Liver (tissue), 9 donors: ENCODE results near the gene FADS2. TPM values are rescaled to one million over a fixed set of nuclear protein-coding genes. Genes with fewer than 3 reads are reported as not detected.

ENCODE experiments used
- DNase-seq: peaks from one replicate; pipeline ENCODE4 v3.0.0-alpha.2; 2017; ENCODE audit warnings: low spot score
- H3K27ac ChIP-seq, 2 donors: one replicate each; pipeline ENCODE4 v1.7.0; 2013; ENCODE audit warnings: inconsistent platforms in 2 of 2, low read length in 2 of 2, control low read depth in 1 of 2, low read depth in 1 of 2, mild to moderate bottlenecking in 1 of 2
- H3K27me3 ChIP-seq, 4 donors: one replicate each; pipeline versions ENCODE4 v1.6.1 to v1.7.0; 2013; ENCODE audit warnings: low read length in 3 of 4, inconsistent platforms in 1 of 4, mild to moderate bottlenecking in 1 of 4, moderate library complexity in 1 of 4; ENCODE audit not compliant: control insufficient read depth in 4 of 4, insufficient read depth in 4 of 4
- H3K36me3 ChIP-seq, 4 donors: one replicate each; pipeline versions ENCODE4 v1.6.1 to v1.7.0; 2013; ENCODE audit warnings: low read length in 3 of 4, mild to moderate bottlenecking in 3 of 4, low read depth in 1 of 4, moderate library complexity in 1 of 4; ENCODE audit not compliant: control insufficient read depth in 4 of 4, insufficient read depth in 3 of 4
- H3K4me1 ChIP-seq, 4 donors: one replicate each; pipeline versions ENCODE4 v1.6.1 to v1.7.0; 2013; ENCODE audit warnings: low read length in 3 of 4, mild to moderate bottlenecking in 3 of 4, moderate library complexity in 1 of 4; ENCODE audit not compliant: control insufficient read depth in 4 of 4, insufficient read depth in 4 of 4
- H3K4me3 ChIP-seq, 3 donors: one replicate each; pipeline versions ENCODE4 v1.6.1 to v1.7.0; 2013; ENCODE audit warnings: low read length in 3 of 3, control low read depth in 1 of 3, low read depth in 1 of 3, mild to moderate bottlenecking in 1 of 3
- H3K9ac ChIP-seq, 2 donors: one replicate each; pipeline ENCODE4 v1.7.0; 2013; ENCODE audit warnings: low read length in 2 of 2, mild to moderate bottlenecking in 2 of 2, moderate library complexity in 2 of 2, control low read depth in 1 of 2, low read depth in 1 of 2
- H3K9me3 ChIP-seq, 4 donors: one replicate each; pipeline versions ENCODE4 v1.6.1 to v1.7.0; 2013; ENCODE audit warnings: low read length in 3 of 4; ENCODE audit not compliant: control insufficient read depth in 4 of 4
- EGR1 ChIP-seq, 2 donors: IDR thresholded peaks; 2 replicates each; pipeline ENCODE4 v1.6.1; 2016 to 2018; ENCODE audit warnings: antibody characterized with exemption in 2 of 2, low read depth in 2 of 2
- FOXA1 ChIP-seq: IDR thresholded peaks from 2 replicates; pipeline ENCODE4 v1.6.1; 2016; ENCODE audit warnings: antibody characterized with exemption
- FOXA2 ChIP-seq: IDR thresholded peaks from 2 replicates; pipeline ENCODE4 v1.6.1; 2016; ENCODE audit warnings: antibody characterized with exemption
- GABPA ChIP-seq, 2 donors: IDR thresholded peaks in 1 of 2; conservative IDR thresholded peaks in 1 of 2; 2 replicates each; pipeline ENCODE4 v1.6.1; 2016; ENCODE audit warnings: antibody characterized with exemption in 2 of 2, mild to moderate bottlenecking in 1 of 2, moderate library complexity in 1 of 2
- HNF4G ChIP-seq: IDR thresholded peaks from 2 replicates; pipeline ENCODE4 v1.6.1; 2016; ENCODE audit warnings: antibody characterized with exemption
- JUND ChIP-seq, 2 donors: IDR thresholded peaks; 2 replicates each; pipeline ENCODE4 v1.6.1; 2016; ENCODE audit warnings: antibody characterized with exemption in 2 of 2
- MAX ChIP-seq: IDR thresholded peaks from 2 replicates; pipeline ENCODE4 v1.6.1; 2016; ENCODE audit warnings: antibody characterized with exemption
- NR2F2 ChIP-seq: IDR thresholded peaks from 2 replicates; pipeline ENCODE4 v1.6.1; 2016; ENCODE audit warnings: antibody characterized with exemption
- RAD21 ChIP-seq, 2 donors: IDR thresholded peaks; 2 replicates each; pipeline ENCODE4 v1.6.1; 2016; ENCODE audit warnings: antibody characterized with exemption in 2 of 2, mild to moderate bottlenecking in 2 of 2
- RXRA ChIP-seq, 2 donors: IDR thresholded peaks; 2 replicates each; pipeline ENCODE4 v1.6.1; 2017 to 2018; ENCODE audit warnings: antibody characterized with exemption in 2 of 2, mild to moderate bottlenecking in 1 of 2
- SP1 ChIP-seq: IDR thresholded peaks from 2 replicates; pipeline ENCODE4 v1.6.1; 2018; ENCODE audit warnings: antibody characterized with exemption, mild to moderate bottlenecking
- TAF1 ChIP-seq: conservative IDR thresholded peaks from 2 replicates; pipeline ENCODE4 v1.6.1; 2016; ENCODE audit warnings: antibody characterized with exemption, mild to moderate bottlenecking
- YY1 ChIP-seq: IDR thresholded peaks from 2 replicates; pipeline ENCODE4 v1.6.1; 2016; ENCODE audit warnings: antibody characterized with exemption, mild to moderate bottlenecking
- ZBTB33 ChIP-seq: IDR thresholded peaks from 2 replicates; pipeline ENCODE4 v1.6.1; 2016; ENCODE audit warnings: antibody characterized with exemption
- WGBS: extraction: QIAGEN DNeasy Blood & Tissue Kit; methylation state at CpG from one replicate; pipeline ENCODE4 v1.1.7; 2013; 5-methylcytosine and 5-hydroxymethylcytosine counted together
- polyA plus RNA-seq, 2 donors: library from polyadenylated mRNA; stranded (reverse) in 1 of 2; unstranded in 1 of 2; fragments of 200-250 nt in 1 of 2; fragments of >200 nt in 1 of 2; fragmentation: Nextera tagmentation in 1 of 2; extraction: Ambion mirVana in 1 of 2; gene quantifications; one replicate each; pipeline versions ENCODE4 v1.2.1 to v1.2.3, GENCODE V29; 2013 to 2015
- total RNA-seq, 2 donors: library from RNA; depleted of rRNA; stranded (reverse); fragments of >200 nt; gene quantifications; one replicate each; pipeline ENCODE4 v1.2.3, GENCODE V29; 2014
- TF ChIP-seq, protein P1 (sequence below): IDR thresholded peaks from 2 replicates; pipeline ENCODE4 v1.6.1; 2016; ENCODE audit warnings: antibody characterized with exemption
- TF ChIP-seq, protein P2 (sequence below): fragments of 150-350 bp; IDR thresholded peaks from 2 replicates; pipeline ENCODE4 v1.5.1; 2017; ENCODE audit warnings: improper control_type of control experiment, low read depth, low read length; ENCODE audit not compliant: missing input control
- donor health status: healthy.
- donor health status: healthy.
- donor health status: healthy.
- donor health status: healthy.
- donor health status: healthy.

The FADS2 gene
- total and polyA plus RNA-seq, 4 donors = 2.8 to 281 (median 84.9) TPM

DNA sequence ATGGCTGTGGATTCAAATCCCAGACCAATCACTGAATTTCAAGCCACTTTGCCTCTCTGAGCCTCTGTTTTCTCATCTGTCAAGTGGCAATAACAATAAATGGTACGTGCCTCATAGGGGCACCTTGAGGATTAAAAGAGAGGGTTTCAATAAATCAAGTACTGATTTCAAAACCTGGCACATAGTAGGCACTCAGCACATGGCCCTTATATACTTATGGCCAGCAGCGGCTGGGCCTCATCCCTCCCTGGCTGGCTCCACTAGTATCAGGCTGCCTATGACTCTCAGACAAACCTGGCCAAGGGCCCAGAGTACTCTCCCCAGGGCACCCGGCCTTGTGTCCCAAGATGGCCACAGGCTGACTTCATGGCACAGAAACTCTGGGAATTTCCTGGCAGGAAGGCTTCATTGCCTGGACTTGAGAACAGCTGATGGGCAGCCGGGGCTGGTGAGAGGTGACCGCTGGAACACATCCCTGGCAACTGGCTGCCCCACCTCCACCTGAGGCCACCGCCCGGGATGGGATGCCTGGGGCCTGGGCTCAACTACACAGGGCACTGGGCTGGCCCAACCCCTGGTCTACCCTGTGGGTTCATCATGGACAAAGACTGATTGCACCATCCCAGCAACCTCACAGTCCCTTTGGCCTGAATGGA is 59.9 kb downstream of the FADS2 start:
- no peaks in the 10 kb centered on the region for H3K27me3 ChIP-seq
- no peak overlapping the region for H3K9ac ChIP-seq
- no peak overlapping the region for H3K27ac ChIP-seq
- H3K4me3 ChIP-seq = no peak overlapping the region
- no peaks in the 10 kb centered on the region for H3K36me3 ChIP-seq
- WGBS = 79% methylated on average over 7 of the region's 7 CpGs
- peaks cover 3 to 12% (median 11%) of the 10 kb centered on the region in 4 donors for H3K4me1 ChIP-seq
- H3K9me3 ChIP-seq = no peaks in the 10 kb centered on the region
- DNase-seq = no peak
- TF ChIP-seq RXRA (IDR thresholded peaks at IDR 0.05) = no peak
- TF ChIP-seq EGR1 (IDR thresholded peaks at IDR 0.05; ENCODE audit: low read depth in 2 of 2) = no peak
- TF ChIP-seq FOXA1 = no peak
- no peak for TF ChIP-seq NR2F2
- TF ChIP-seq JUND (IDR thresholded peaks at IDR 0.05) = no peak
- TF ChIP-seq ZBTB33 = no peak
- no peak for TF ChIP-seq FOXA2
- TF ChIP-seq RAD21 (IDR thresholded peaks at IDR 0.05) = no peak

DNA sequence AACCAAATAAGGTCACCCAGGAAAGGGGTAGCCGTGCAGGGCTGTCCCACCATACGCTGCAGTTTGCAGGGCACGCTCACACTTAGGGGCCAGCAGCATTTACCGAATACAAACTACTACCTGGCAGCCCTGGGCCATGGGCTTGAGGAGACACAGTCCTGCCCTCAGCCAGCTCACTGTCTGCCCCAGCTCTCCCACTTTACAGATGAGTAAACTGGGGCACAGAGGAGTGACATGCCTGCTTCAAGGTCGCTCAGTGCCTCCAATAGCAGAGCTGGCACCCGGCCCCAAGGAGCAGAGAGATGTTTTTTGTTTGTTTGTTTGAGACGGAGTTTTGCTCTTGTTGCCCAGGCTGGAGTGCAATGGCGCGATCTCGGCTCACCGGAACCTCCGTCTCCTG is 60.5 kb downstream of the FADS2 start:
- Histone ChIP-seq H3K27me3 (no peaks in the 10 kb centered on the region), H3K4me1 (peaks cover 3 to 12% (median 11%) of the 10 kb centered on the region in 4 donors), H3K9ac (no peak overlapping the region), H3K4me3 (no peak overlapping the region), H3K27ac (no peak overlapping the region), H3K36me3 (no peaks in the 10 kb centered on the region), H3K9me3 (no peaks in the 10 kb centered on the region)
- DNase-seq = no peak
- 91% methylated on average over 12 of the region's 12 CpGs for WGBS
- no peak for TF ChIP-seq YY1
- TF ChIP-seq TAF1 = no peak
- no peak for TF ChIP-seq NR2F2
- no peak for TF ChIP-seq JUND (IDR thresholded peaks at IDR 0.05)
- no peak for TF ChIP-seq ZBTB33
- TF ChIP-seq GABPA (IDR thresholded peaks at IDR 0.05 in 1 of 2, conservative IDR thresholded peaks at IDR 0.05 in 1 of 2) = no peak
- no peak for TF ChIP-seq MAX
- no peak for TF ChIP-seq FOXA1
- TF ChIP-seq, protein P1, sequence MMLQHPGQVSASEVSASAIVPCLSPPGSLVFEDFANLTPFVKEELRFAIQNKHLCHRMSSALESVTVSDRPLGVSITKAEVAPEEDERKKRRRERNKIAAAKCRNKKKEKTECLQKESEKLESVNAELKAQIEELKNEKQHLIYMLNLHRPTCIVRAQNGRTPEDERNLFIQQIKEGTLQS = no peak
- TF ChIP-seq EGR1 (IDR thresholded peaks at IDR 0.05; ENCODE audit: low read depth in 2 of 2) = no peak
- TF ChIP-seq, protein P2, sequence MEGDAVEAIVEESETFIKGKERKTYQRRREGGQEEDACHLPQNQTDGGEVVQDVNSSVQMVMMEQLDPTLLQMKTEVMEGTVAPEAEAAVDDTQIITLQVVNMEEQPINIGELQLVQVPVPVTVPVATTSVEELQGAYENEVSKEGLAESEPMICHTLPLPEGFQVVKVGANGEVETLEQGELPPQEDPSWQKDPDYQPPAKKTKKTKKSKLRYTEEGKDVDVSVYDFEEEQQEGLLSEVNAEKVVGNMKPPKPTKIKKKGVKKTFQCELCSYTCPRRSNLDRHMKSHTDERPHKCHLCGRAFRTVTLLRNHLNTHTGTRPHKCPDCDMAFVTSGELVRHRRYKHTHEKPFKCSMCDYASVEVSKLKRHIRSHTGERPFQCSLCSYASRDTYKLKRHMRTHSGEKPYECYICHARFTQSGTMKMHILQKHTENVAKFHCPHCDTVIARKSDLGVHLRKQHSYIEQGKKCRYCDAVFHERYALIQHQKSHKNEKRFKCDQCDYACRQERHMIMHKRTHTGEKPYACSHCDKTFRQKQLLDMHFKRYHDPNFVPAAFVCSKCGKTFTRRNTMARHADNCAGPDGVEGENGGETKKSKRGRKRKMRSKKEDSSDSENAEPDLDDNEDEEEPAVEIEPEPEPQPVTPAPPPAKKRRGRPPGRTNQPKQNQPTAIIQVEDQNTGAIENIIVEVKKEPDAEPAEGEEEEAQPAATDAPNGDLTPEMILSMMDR = no peak
- no peak for TF ChIP-seq SP1
- TF ChIP-seq HNF4G = no peak
